ENCODE data around the gene GPD2. TPM values are rescaled to one million over a fixed set of nuclear protein-coding genes. Genes with fewer than 3 reads are reported as not detected.

The GPD2 gene
- total and polyA plus RNA-seq, 5 donors: 6.0 to 22.3 (median 16.0) TPM

GRCh38 chr2:156625360-156626170 is 189.4 kb downstream of the GPD2 start:
- Histone ChIP-seq H3K4me1 (ENCODE audit: control insufficient read depth, insufficient read depth, low read length) (no peaks in the 10 kb centered on the region), H3K9me3 (ENCODE audit: control insufficient read depth, low read length) (no peaks in the 10 kb centered on the region), H3K4me3 (ENCODE audit: low read length) (no peak overlapping the region), H3K27ac (ENCODE audit: low read length) (peak overlapping the region; percentile 37), H3K27me3 (ENCODE audit: control insufficient read depth, insufficient read depth) (no peaks in the 10 kb centered on the region)
- WGBS: 53% methylated on average over 5 of the region's 5 CpGs
- DNase-seq (peak; percentile 24 to 67 (median 63)), ATAC-seq (peak; percentile 62 to 89)
- intact Hi-C loops (cut with DNase I): no loop called here

DNA sequence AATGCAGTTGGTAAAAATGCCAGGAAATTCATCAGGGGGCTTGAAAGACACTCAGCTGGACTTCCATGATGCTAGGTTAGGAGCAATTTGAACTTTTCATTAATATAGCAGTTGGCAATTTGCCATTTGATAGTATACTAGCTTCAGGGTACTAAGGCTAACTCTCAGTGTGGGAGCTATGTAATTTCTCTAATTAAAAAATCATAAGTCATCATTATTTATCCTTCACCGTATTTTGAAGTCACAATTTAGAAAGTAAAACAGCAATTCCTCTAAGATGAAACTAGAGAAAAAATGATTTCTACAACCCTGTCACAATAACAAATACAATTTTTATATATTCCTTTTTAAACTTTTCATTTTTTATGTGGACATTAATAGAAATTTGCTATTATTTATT is 190.8 kb downstream of the GPD2 start:
- DNase-seq (no peak), ATAC-seq (no peak)
- H3K27ac ChIP-seq (ENCODE audit: low read length): no peak overlapping the region
- H3K4me3 ChIP-seq (ENCODE audit: low read length): no peak overlapping the region
- H3K4me1 ChIP-seq (ENCODE audit: control insufficient read depth, insufficient read depth, low read length): peaks cover 1% of the 10 kb centered on the region
- 87% methylated on average over 1 of the region's 1 CpG for WGBS
- H3K9me3 ChIP-seq (ENCODE audit: control insufficient read depth, low read length): no peaks in the 10 kb centered on the region
- no peaks in the 10 kb centered on the region for H3K27me3 ChIP-seq (ENCODE audit: control insufficient read depth, insufficient read depth)
- intact Hi-C loops (cut with DNase I): no loop called here

GRCh38 chr2:156630579-156631337 is 194.6 kb downstream of the GPD2 start:
- no peak for ATAC-seq
- intact Hi-C loops (cut with DNase I): no loop called here
- no peaks in the 10 kb centered on the region for H3K9me3 ChIP-seq (ENCODE audit: control insufficient read depth, low read length)
- H3K4me1 ChIP-seq (ENCODE audit: control insufficient read depth, insufficient read depth, low read length): peaks cover 1% of the 10 kb centered on the region
- no peak overlapping the region for H3K4me3 ChIP-seq (ENCODE audit: low read length)
- H3K27ac ChIP-seq (ENCODE audit: low read length): no peak overlapping the region
- no peaks in the 10 kb centered on the region for H3K27me3 ChIP-seq (ENCODE audit: control insufficient read depth, insufficient read depth)
- 60% methylated on average over 1 of the region's 1 CpG for WGBS
- no peak for DNase-seq

DNA sequence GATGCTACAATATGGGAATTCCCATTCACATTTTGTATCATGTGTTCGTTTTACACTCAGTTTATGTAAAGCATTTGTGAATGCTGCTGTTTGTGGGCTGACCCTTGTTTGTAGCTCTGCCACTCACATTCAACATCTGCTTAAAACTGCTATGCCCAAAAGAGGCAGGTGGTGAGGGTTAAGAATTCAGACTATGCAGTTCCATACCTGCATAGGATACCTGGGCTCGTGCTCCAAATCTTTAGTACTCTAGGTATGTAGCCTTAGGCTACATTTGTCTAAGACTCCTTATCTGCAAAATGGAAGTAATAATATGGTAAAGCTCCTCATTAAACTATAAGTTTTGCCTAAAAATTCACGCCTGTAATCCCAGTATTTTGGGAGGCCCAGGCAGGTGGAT is 199.5 kb downstream of the GPD2 start:
- H3K4me3 ChIP-seq (ENCODE audit: low read length): no peak overlapping the region
- no peak overlapping the region for H3K27ac ChIP-seq (ENCODE audit: low read length)
- H3K27me3 ChIP-seq (ENCODE audit: control insufficient read depth, insufficient read depth): no peaks in the 10 kb centered on the region
- intact Hi-C loops (cut with DNase I): no loop called here
- no peaks in the 10 kb centered on the region for H3K9me3 ChIP-seq (ENCODE audit: control insufficient read depth, low read length)
- DNase-seq (no peak), ATAC-seq (no peak)
- peaks cover 1% of the 10 kb centered on the region for H3K4me1 ChIP-seq (ENCODE audit: control insufficient read depth, insufficient read depth, low read length)
- WGBS: 84% methylated on average over 3 of the region's 3 CpGs

Other genes with a start within 250 kb of the GPD2 start
- gene NR4A2, start 103.7 kb upstream of the GPD2 start, total RNA-seq: 10 to 100 TPM in 1 of 4 donors, 1 to 10 TPM in 3; 3.2 to 14.5 (median 6.1) TPM
- 22.7 TPM for gene NR4A2, start 103.7 kb upstream of the GPD2 start, polyA plus RNA-seq

Measured in right cardiac atrium (tissue), 5 donors.